Activated T-cell treated with anti-CD3 and anti-CD28 coated beads for 24 hours (primary cell): Measurements from ENCODE around the gene MRGPRD.

Experiments
- DNase-seq: peaks from one replicate; pipeline ENCODE4 v3.0.0-alpha.2; 2020; ENCODE audit warnings: low read depth

MRGPRD gene

DNA sequence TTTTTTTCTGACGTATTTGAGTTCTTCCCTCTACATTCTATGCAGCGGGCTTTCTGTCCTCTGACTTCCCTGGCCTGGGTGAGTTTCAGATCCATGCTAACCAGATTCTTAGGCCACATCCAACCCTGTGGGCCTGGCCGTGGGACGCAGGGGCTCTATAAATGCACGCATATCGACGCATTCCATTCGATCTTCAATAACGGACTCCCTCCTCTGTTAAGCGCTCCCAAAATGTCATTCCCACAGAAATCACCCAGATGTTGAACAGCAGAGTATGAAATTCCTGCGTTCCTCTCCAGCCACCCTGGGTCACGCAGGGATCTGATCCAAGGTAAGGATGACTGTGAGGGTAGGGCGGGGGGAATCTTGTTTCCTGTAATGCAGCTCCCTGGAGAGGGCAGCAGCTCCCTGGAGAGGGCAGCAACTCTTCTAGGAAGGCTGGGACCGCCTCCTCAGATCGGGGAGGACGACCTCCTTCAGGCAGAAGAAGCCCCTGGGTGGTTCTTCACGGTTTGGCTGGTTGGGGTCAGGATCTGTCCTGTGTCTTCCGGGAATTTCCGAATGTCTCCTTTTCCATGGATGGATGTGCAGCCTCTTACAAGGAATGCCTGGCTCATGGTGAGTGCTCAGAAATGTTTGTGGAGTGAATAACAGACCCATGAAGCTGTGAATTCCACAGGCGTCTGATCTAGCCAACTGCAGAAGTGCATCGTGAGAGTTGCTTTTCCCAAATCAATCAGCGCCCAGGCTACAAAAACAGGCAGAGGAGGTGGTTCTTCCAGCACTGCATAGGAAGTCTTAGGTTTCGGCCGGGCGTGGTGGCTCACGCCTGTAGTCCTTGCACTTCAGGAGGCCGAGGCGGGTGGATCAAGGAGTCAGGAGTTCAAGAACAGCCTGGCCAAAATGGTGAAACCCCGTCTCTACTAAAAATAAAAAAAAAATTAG, 12.2 kb downstream of the MRGPRD start:
- no peak for DNase-seq

- no peak for DNase-seq
These were observed 13.6 kb downstream of the MRGPRD start for GRCh38 chr11:68966894-68967780.

GRCh38 chr11:68965901-68966853, 14.6 kb downstream of the MRGPRD start:
- DNase-seq = no peak

DNA sequence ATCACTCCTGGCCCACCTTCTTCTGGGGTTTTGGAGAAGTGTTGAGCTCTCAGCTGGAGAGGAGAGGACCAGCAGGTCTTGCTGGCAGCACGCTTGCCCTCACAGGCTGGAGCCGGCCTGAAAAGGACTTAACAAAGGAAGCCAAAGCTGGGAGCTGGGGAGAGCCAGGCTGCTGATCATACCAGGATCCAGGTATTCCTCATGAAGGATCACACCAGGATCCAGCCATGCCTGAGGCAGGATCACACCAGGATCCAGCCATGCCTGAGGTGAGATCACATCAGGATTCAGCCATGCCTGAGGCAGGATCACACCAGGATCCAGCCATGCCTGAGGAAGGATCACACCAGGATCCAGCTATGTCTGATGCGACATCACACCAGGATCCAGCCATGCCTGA, 17.0 kb downstream of the MRGPRD start:
- no peak for DNase-seq

DNA sequence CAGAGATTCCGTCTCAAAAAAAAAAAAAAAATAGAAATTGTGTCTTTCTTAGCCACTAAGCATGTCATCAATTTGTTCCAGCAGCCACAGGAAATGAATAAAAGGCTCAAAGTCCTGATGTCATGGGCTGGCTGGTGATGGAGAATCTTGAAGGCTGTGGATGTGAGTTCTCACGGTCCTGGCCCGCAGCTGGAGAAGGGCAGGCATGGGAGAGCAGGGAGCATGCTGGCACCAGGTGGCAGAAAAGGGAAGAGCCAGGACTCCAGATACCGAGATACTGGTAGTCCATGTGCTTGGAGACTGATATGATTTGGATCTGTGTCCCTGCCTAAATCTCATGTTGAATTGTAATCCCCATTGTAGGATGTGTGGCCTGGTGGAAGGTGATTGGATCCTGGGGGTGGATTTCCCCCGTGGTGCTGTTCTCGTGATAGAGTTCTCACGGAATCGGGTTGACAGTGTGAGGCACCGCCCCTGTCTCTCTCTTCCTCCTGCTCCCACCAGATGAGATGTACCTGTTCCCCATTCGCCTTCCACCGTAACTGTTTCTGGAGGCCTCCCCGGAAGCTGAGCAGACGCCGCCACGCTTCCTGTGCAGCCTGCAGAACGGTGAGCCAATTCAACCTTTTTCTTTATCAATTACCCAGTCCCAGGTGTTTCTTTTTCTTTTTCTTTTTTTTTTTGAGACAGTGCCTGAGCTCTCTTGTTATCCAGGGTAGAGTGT, 18.1 kb downstream of the MRGPRD start:
- DNase-seq = no peak

DNA sequence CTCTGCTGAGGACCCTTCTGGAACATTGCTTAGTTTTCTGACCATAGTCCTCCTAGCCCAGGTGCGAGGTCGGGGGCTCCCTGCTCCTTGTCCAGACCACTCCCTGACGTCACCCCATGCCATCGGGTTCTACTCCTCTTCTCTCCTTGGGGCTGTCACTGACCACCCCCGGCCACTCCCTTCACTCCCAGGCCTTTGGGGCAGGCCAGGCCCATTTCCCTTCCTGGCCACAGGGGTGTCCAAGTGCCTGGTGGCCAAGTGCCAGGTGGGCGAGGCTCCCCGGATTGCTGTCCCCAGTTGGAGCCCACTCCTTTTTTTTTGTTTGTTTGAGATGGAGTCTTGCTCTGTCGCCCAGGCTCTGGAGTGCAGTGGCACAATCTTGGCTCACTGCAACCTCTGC, 19.5 kb downstream of the MRGPRD start:
- no peak for DNase-seq

DNA sequence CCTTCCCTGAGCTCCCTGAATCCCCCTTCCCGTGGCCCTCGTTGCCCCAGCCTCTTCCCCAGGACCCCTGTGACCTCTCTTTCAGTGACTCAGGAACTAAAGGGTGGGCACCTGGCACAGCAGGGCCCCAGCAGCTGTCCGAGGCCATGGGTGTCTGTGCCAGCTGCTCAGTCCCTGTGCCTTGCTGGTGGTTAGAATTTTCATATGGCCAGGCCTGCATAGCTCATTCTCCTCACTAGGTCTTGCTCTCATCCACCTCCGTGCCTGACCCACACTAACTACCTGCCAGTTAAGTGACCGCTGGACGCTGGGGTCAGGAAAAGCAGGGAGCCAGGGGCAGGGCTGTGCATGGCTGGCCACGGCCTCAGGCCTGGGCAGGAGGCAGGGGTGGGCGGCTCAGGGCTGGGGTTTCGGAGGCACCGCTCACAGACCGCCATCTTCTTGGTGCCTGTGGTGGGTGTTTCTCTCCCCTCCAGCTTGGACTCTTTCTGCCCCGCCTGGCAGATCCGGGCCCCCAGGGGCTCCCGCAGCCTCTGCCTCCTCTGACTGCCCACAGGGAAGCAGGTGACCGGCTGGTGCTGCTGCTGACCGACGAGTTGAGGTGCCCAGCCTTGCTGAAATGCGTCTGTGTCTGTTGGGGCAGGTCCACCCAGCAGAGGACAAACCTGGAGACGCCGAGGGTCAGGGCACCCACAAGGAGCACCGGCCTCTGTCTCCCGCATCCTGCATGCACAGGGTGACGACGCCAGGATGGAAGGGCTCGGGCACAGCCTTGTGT, 20.3 kb downstream of the MRGPRD start:
- no peak for DNase-seq

- DNase-seq = no peak
These were observed 21.1 kb downstream of the MRGPRD start for GRCh38 chr11:68959465-68960293.

- DNase-seq = no peak
These were observed 22.6 kb downstream of the MRGPRD start for GRCh38 chr11:68958211-68958610.

DNA sequence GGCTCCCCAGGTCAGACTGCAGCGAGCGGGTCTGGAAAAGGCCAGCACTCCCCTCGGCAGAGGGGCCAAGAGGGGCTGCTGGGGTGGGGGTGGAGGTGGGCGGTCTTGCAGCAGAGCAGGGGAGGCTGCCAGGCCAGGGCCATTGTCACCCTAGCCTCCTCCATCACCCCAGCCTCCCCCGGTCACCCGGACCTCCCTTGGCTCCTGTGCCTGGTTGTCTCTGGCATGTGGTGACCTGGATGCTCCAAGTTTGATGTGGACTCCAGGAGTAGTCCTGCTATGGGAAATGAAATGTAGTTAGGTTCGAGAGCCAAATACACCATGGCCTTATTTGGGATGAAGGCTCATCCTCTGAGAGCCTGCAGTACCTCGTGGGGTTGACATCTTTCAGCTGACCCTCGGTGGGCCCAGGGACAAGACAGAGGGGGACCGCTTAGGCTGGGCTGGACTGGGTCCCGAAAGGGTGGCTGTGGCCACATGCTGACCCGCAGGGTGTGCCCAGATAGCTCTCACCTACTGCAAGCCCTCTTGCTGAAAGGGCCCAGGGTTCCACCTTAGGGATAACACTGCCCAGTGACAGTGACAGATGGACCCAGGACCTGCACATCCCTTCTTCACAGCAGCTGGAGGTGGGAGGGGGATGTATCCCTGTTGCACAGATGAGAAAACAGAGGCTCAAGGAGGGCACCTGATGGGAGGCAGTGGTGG, 24.1 kb downstream of the MRGPRD start:
- DNase-seq = no peak

GRCh38 chr11:68956142-68956541, 24.6 kb downstream of the MRGPRD start:
- DNase-seq = no peak

GRCh38 chr11:68955607-68955958, 25.2 kb downstream of the MRGPRD start:
- DNase-seq = no peak

GRCh38 chr11:68954836-68955606, 25.8 kb downstream of the MRGPRD start:
- no peak for DNase-seq

DNA sequence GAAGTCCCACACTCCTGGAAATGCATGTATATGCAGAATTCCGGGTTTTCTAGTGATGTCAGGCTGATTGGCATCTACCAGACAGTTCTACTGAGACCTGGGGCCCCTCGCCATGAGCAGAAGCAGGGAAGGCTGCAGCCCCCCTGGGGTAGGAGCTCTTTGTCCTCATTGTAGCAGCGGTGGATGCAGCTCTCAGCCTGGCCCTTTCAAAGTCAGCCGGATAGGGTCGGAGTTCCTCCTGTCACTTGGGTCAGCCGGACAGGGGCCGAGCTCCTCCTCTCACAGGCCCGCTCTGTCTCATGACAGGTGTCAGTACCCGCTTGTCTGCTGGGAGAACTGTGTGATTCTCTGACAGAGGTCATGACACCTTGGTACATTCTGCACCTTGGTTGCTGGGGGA, 30.0 kb downstream of the MRGPRD start:
- DNase-seq = no peak

GRCh38 chr11:68950270-68950669, 30.5 kb downstream of the MRGPRD start:
- no peak for DNase-seq

- DNase-seq = no peak
These were observed 31.9 kb downstream of the MRGPRD start for GRCh38 chr11:68948935-68949334.

DNA sequence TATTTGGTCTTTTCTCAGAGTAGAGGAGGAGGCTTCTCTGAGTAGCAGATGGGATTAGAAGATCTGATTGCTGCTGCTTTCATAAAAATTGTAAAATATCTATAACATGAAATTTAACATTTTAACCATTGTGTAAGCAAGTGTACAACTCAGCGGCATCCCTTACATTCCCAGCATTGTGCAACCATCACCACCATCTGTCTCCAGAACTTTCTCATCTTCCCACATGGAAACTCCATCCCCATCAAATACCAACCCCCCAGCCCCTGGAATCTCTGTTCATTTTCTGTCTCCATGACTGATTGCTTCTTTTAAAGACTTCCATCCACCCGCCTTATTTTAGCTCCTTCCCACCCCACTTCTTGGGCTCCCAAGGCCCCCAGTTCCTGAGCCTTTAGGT, 32.3 kb downstream of the MRGPRD start:
- DNase-seq = no peak

DNA sequence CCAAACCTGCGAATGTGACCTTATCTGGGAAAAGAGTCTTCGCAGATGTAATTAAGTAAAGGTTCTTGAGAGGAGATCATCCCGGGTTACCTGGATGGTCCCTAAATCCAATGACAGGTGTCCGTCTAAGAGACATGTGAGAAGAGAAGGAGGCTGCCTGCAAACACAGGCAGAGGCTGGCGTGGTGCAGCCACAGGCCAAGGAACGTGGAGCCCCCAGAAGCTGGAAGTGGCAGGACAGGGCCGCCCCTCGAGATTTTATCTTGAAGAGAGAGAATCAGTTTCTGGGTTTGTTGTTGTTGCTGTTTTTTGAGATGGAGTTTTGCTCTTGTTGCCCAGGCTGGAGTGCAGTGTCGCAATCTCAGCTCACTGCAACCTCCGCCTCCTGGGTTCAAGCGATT, 33.6 kb downstream of the MRGPRD start:
- no peak for DNase-seq
